Measurements from ENCODE around the gene ADAMTS6. TPM values are rescaled to one million over a fixed set of nuclear protein-coding genes. Genes with fewer than 3 reads are reported as not detected.

ADAMTS6 gene
- total RNA-seq, 1 experiment from 2014 or later: 2.8 TPM

DNA sequence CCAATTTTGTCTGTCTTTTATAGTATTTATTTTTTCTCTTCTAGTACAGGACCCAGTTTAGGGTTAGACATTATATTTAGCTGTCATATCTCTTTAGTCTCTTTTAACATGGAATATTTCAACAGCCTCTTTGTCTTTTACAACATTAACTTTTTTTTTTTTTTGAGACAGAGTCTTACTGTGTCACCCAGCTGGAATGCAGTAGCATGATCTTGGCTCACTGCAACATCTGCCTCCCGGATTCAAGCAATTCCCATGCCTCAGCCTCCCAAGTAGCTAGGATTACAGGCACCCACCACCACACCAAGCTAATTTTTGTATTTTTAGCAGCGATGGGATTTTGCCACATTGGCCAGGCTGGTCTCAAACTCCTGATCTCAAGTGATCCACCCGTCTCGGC lies 90.1 kb downstream of the ADAMTS6 start:
- no peak for ATAC-seq
- POLR2A ChIA-PET: no interaction called here
- TF ChIP-seq RELA (CRISPR knock-in tag; IDR thresholded peaks at IDR 0.05; ENCODE audit: borderline replicate concordance): no peak
- TF ChIP-seq ZNF121 (CRISPR knock-in tag; IDR thresholded peaks at IDR 0.05): no peak
- no peak for TF ChIP-seq ERG (CRISPR knock-in tag; IDR thresholded peaks at IDR 0.05)

GRCh38 chr5:65390208-65390607 lies 91.5 kb downstream of the ADAMTS6 start:
- Mint-ChIP-seq H3K4me3 (no peak overlapping the region), H3K27ac (no peak overlapping the region), H3K36me3 (no peaks in the 10 kb centered on the region), H3K27me3 (ENCODE audit: low read depth) (no peaks in the 10 kb centered on the region), H3K4me1 (no peaks in the 10 kb centered on the region), H3K9me3 (no peaks in the 10 kb centered on the region)
- ATAC-seq (no peak), DNase-seq (ENCODE audit: low spot score) (no peak)
- TF ChIP-seq NFATC4 (CRISPR knock-in tag; IDR thresholded peaks at IDR 0.05): no peak
- TF ChIP-seq ZNF263 (CRISPR knock-in tag; IDR thresholded peaks at IDR 0.05; ENCODE audit: low read depth): no peak
- TF ChIP-seq ZNF219 (CRISPR knock-in tag; IDR thresholded peaks at IDR 0.05; ENCODE audit: borderline replicate concordance): no peak
- no peak for TF ChIP-seq ZNF396 (CRISPR knock-in tag; IDR thresholded peaks at IDR 0.05; ENCODE audit: borderline replicate concordance)
- TF ChIP-seq STAT6 (CRISPR knock-in tag; conservative IDR thresholded peaks at IDR 0.05; ENCODE audit: low read depth): no peak
- no peak for TF ChIP-seq CREM (CRISPR knock-in tag; IDR thresholded peaks at IDR 0.05)
- TF ChIP-seq NFE2L1 (CRISPR knock-in tag; IDR thresholded peaks at IDR 0.05): no peak
- TF ChIP-seq, protein P1, sequence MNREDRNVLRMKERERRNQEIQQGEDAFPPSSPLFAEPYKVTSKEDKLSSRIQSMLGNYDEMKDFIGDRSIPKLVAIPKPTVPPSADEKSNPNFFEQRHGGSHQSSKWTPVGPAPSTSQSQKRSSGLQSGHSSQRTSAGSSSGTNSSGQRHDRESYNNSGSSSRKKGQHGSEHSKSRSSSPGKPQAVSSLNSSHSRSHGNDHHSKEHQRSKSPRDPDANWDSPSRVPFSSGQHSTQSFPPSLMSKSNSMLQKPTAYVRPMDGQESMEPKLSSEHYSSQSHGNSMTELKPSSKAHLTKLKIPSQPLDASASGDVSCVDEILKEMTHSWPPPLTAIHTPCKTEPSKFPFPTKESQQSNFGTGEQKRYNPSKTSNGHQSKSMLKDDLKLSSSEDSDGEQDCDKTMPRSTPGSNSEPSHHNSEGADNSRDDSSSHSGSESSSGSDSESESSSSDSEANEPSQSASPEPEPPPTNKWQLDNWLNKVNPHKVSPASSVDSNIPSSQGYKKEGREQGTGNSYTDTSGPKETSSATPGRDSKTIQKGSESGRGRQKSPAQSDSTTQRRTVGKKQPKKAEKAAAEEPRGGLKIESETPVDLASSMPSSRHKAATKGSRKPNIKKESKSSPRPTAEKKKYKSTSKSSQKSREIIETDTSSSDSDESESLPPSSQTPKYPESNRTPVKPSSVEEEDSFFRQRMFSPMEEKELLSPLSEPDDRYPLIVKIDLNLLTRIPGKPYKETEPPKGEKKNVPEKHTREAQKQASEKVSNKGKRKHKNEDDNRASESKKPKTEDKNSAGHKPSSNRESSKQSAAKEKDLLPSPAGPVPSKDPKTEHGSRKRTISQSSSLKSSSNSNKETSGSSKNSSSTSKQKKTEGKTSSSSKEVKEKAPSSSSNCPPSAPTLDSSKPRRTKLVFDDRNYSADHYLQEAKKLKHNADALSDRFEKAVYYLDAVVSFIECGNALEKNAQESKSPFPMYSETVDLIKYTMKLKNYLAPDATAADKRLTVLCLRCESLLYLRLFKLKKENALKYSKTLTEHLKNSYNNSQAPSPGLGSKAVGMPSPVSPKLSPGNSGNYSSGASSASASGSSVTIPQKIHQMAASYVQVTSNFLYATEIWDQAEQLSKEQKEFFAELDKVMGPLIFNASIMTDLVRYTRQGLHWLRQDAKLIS (CRISPR knock-in tag; IDR thresholded peaks at IDR 0.05; ENCODE audit: borderline replicate concordance): no peak
- no peak for TF ChIP-seq ZMAT4 (CRISPR knock-in tag; IDR thresholded peaks at IDR 0.05)
- no peak for TF ChIP-seq SOX15 (CRISPR knock-in tag; IDR thresholded peaks at IDR 0.05)
- TF ChIP-seq ERG (CRISPR knock-in tag; IDR thresholded peaks at IDR 0.05): no peak
- no peak for TF ChIP-seq IRF1 (CRISPR knock-in tag; IDR thresholded peaks at IDR 0.05)
- no peak for TF ChIP-seq PREB (CRISPR knock-in tag; IDR thresholded peaks at IDR 0.05; ENCODE audit: borderline replicate concordance)
- POLR2A ChIA-PET: no interaction called here
- CTCF ChIA-PET: no interaction called here

More for the DNA sequence above, 90.1 kb downstream of the ADAMTS6 start:
- DNase-seq (ENCODE audit: low spot score): no peak
- Mint-ChIP-seq H3K27ac (no peak overlapping the region), H3K9me3 (no peaks in the 10 kb centered on the region), H3K27me3 (ENCODE audit: low read depth) (no peaks in the 10 kb centered on the region), H3K4me1 (no peaks in the 10 kb centered on the region), H3K4me3 (no peak overlapping the region), H3K36me3 (no peaks in the 10 kb centered on the region)
- CTCF ChIA-PET: no interaction called here
